HG03196 (cell line): Measurements from ENCODE around the gene STXBP1.

Experiments
- ATAC-seq: cut with Tn5 transposase; IDR thresholded peaks from one replicate; pipeline ENCODE4 v1.9.1; 2021; ENCODE audit not compliant: unreplicated experiment

STXBP1 gene

GRCh38 chr9:127611899-127612790, at the start of gene STXBP1:
Gene STXBP1, plus strand, starts transcription at chr9:127612277. Its CDS starts 127 bp downstream, at chr9:127612404.
- ATAC-seq = peak; percentile 75

DNA sequence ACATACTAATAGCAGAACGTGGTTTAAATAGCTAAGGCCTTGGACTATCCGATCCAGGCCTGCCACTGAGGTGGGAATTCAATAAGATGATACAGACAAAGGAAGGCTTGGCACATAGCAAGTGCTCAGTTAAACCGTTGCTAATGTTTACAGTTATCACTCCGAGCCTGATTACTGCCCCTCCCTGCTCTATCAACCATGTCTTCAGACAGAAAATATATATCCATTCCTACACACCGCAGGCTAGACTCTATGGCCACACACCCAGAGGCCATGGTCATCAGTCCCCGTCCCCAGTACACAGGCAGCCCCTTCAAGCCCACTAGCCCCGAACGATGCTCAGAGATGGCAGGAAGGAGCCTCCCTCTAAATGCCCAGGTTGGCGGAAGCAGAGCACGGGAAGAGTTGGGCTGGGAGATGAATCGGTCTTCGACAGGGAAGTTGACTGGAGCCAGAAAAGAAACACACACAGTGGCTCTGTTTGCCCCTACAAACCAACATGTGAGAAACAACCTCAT, 49.7 kb upstream of the STXBP1 start:
- ATAC-seq = no peak

DNA sequence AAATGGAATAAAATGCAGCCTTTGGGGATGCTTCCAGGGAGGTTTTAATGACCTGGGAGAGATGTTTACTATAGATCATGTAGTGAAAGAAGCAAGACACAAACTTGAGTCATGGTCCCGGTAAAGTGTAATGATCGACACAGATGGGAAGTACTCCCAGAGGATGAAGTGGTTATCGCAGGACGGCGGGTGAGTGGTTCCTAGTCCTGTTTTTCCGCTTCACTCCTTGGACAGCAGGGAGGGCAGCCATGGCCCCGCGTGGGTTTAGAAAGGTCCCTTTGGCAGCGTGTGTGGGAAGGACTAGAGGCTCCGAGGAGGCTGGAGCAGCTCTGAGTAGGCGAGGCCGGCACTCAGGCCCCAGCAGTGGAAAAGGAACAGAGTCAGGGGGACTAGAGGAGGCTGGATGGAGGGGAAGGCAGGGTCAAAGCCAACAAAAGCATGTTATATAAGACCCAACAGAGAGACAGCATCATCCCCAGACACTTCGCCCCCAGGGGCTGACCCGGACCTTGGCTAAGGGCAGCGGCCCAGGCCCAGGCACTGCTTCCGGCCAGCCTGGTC, 49.2 kb upstream of the STXBP1 start:
- ATAC-seq = no peak

- ATAC-seq = no peak
Observed at GRCh38 chr9:127563579-127563978, 48.5 kb upstream of the STXBP1 start.

DNA sequence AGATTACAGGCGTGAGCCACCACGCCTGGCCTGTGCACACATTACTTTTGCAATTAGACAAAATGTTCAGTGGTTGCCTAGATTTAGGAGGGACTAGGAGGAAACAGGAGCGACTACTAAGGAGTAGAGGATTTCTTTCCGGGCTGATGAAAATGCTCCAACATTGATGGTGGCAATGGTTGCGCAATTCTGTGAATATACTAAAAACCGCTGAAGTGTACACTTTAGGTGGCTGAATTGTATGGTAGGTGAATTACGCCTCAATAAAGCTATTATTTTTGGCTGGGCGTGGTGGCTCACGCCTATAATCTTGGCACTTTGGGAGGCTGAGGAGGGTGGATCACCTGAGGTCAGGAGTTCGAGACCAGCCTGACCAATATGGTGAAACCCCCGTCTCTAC, 46.8 kb upstream of the STXBP1 start:
- no peak for ATAC-seq

DNA sequence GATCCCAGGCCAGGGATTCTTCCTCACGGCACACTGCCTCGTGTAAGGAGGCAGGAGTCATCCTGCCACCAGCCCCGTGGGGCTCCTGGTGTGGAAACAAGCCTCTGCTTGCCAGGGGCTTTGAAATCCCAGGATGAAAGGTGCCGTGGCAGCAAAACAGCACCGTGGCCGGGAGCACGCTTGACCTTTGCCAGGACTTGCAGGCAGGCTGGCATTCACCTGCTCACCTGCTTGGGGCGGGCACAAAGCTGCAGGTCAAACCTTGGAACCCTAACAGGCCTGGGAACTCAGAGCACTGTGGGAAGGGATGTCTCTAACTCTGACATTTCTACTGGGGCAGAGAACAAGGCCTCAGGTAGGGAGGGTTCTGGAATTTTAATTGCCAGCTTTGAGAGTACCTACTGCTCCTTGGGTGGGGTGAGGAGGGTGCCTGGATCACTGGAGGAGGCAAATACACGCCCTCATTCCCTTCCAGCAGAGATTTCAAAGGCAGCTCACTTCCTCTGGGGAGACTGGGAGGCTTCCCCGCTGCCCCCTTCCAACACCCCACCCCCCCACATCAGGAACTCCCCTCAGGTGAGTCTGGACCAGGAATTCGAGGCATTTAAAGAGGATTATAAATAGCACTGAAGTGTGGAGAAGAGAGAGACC, 45.6 kb upstream of the STXBP1 start:
- ATAC-seq = no peak

- no peak for ATAC-seq
Observed at GRCh38 chr9:127567035-127567729, 44.9 kb upstream of the STXBP1 start.

GRCh38 chr9:127567730-127568617, 44.1 kb upstream of the STXBP1 start:
- ATAC-seq = no peak

DNA sequence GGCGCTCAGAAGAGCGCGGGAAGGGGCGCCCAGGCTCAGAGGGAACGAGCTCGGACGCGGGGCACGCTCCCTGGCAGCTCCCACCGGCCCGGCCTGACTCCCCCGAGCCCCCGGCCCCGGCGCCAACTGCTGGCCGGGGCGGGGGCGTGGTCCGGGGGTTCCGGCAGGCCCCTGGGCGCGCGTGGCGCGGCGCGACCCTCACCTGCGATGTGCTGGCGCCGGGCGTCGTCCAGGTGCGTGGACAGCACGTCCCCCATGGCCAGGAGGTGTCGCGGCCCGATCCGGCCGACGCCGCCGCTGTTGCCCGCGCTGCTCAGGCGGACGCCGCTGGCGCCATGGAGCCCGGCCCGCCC, 43.5 kb upstream of the STXBP1 start:
- no peak for ATAC-seq

DNA sequence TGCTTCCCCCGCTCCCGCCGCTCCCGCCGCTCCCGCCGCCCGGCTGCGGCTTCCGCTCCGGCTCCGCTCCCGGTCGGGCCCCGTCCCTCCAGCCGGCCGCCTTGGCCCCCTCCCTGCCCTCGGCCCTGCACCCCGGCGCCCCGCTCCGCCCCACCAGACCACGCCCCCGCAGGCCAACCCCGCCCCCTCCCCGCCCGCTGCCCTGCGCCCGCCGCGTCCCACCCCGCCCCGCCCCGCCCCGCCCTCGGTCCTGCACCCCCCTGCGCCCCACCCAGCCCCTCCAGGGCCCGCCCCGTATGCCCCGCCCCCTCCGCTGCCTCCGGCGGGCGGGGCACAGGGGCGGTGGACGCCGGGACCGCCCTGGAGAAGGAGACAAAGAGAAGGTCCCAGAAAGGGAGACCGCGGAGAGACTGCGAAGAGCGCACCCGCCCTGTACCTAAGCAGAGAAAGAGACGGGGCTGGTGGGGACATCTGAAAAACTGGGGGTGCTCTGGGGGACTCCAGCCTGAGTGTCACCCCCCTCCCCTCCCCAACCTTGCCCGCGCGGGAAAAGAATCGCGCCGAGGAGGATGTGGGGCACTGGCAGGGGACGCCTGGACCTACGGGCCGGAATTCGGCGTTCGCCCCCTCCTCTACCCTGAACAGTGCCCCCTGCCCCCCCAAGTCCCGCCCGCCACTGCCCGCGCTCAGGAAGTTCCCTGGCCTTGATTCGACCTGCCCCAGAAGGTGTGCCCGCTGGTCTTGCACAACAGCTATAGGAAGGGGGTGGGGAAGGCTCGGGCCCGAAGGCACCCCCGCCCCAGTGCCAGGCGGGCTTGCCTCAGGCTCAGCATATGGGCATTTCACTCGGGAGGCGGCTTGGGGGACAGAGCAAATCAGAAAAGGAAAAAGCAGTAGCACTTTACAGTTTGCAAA, 42.8 kb upstream of the STXBP1 start:
- ATAC-seq = no peak

GRCh38 chr9:127569886-127570401, 42.1 kb upstream of the STXBP1 start:
- no peak for ATAC-seq

DNA sequence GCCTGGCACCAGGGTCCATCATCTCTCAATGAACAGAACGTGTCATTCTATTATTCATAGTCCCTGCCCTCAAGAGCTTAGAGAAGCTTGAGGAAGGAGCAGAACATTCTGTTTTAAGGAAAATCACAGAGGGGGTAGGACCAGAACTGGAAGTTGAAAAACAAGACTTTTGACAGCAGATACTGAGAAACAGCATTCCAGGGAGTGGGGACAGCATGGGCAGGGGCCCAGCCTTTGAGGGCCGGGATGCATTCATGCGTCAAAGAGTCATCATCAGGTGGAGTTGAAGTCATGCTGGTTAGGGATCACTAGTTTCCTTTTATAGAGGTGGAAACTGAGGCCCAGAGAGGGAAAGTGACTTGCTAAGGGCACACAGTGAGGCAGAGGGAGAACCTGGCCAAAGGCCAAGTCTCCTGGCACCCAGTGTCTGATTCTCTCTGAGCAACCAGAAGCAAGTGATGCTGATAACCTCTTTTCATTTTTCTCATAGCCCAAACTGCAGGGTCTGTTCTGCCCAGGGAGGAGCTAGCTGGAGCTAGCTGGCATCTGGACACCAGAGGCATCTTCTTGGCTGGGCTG, 41.5 kb upstream of the STXBP1 start:
- no peak for ATAC-seq

DNA sequence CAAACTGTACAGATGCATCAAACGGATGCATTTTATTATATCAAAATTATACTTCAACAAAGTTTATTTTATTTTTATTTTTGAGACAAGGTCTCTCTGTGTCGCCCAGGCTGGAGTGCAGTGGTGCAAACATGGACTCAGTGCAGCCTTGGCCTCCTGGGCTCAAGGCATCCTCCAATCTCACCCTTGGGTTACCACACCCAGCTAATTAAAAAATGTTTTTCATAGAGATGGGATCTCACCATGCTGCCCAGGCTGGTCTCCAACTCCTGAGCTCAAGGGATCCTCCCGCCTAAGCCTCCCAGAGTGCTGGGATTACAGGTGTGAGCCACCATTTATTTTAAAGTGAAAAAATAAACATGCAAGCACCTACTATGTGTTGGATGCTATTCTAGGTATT, 40.1 kb upstream of the STXBP1 start:
- ATAC-seq = no peak

GRCh38 chr9:127572961-127573721, 38.9 kb upstream of the STXBP1 start:
- ATAC-seq = no peak

GRCh38 chr9:127574072-127574993, 37.7 kb upstream of the STXBP1 start:
- no peak for ATAC-seq

- no peak for ATAC-seq
Observed at GRCh38 chr9:127575875-127576778, 36.0 kb upstream of the STXBP1 start.
